Muscle layer of colon (tissue), 2 donors: ENCODE results near the gene SCN10A.

Experiments used
- H3K27ac ChIP-seq: one replicate; pipeline ENCODE4 v1.7.0; 2013; ENCODE audit warnings: low read depth, mild to moderate bottlenecking, low read length, moderate library complexity
- H3K27me3 ChIP-seq, 2 donors: one replicate each; pipeline ENCODE4 v1.7.0; 2013; ENCODE audit warnings: low read length in 2 of 2, mild to moderate bottlenecking in 2 of 2; ENCODE audit not compliant: insufficient read depth in 2 of 2, control insufficient read depth in 1 of 2
- H3K36me3 ChIP-seq: one replicate; pipeline ENCODE4 v1.7.0; 2013; ENCODE audit warnings: mild to moderate bottlenecking, low read length; ENCODE audit not compliant: insufficient read depth
- H3K4me1 ChIP-seq: one replicate; pipeline ENCODE4 v1.7.0; 2013; ENCODE audit warnings: mild to moderate bottlenecking, low read length; ENCODE audit not compliant: insufficient read depth
- H3K4me3 ChIP-seq, 2 donors: one replicate each; pipeline ENCODE4 v1.7.0; 2013; ENCODE audit warnings: low read length in 2 of 2, low read depth in 1 of 2, mild to moderate bottlenecking in 1 of 2, moderate library complexity in 1 of 2
- H3K9ac ChIP-seq: one replicate; pipeline ENCODE4 v1.7.0; 2013; ENCODE audit warnings: low read length
- H3K9me3 ChIP-seq: one replicate; pipeline ENCODE4 v1.7.0; 2013; ENCODE audit warnings: mild to moderate bottlenecking, low read length
- donor health status: abdominal sarcoma.
- donor health status: Adenocarcinoma of cecum.

Gene SCN10A

DNA sequence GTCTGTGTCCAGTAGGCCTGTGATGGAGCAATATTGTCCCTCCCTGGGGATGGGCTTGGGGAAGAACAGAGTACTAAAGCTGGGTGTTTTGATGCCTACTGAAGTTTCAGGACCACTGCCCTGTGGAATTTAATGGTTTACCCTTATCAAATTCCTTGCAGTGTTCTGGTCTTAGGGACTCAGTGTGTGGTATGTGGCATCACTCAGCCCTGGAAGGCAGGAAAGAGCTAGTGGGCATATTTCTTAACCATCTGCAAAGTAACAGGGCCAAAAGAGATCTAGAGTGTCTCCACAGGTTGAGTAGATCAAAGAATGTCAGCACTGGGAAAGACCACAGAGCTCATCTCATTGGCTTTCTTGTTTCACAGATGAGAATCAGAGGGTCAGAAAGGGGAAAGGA is 11.8 kb upstream of the SCN10A start:
- no peaks in the 10 kb centered on the region for H3K36me3 ChIP-seq
- no peaks in the 10 kb centered on the region for H3K27me3 ChIP-seq
- no peaks in the 10 kb centered on the region for H3K4me1 ChIP-seq
- no peaks in the 10 kb centered on the region for H3K9me3 ChIP-seq
- no peak overlapping the region for H3K4me3 ChIP-seq
- no peak overlapping the region for H3K9ac ChIP-seq
- no peak overlapping the region for H3K27ac ChIP-seq

GRCh38 chr3:38826001-38826400 is 10.0 kb upstream of the SCN10A start:
- no peaks in the 10 kb centered on the region for H3K9me3 ChIP-seq
- H3K27me3 ChIP-seq: no peaks in the 10 kb centered on the region
- no peak overlapping the region for H3K4me3 ChIP-seq
- H3K9ac ChIP-seq: no peak overlapping the region
- H3K27ac ChIP-seq: no peak overlapping the region
- H3K4me1 ChIP-seq: no peaks in the 10 kb centered on the region
- no peaks in the 10 kb centered on the region for H3K36me3 ChIP-seq

DNA sequence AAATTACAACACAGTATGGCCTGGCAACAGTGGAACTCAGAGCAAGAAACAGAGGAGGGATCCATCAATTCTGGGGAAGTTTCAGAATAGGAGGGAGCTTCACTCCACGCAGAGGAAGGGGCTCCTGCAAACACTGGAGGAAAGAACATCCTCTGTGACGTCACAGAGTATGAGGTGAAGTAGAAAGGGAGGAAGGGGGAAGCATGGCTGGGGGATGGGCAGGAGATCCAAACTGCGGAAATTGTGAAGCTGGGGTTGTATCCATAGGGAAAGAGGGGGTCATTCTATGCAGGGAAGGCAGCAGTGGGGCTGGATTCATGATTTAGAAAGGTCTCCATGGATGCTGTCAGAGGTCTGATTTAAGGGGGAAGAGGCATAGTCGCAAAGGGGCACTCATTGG is 8.3 kb upstream of the SCN10A start:
- Histone ChIP-seq H3K4me1 (no peaks in the 10 kb centered on the region), H3K27ac (no peak overlapping the region), H3K27me3 (no peaks in the 10 kb centered on the region), H3K36me3 (no peaks in the 10 kb centered on the region), H3K4me3 (no peak overlapping the region), H3K9ac (no peak overlapping the region), H3K9me3 (no peaks in the 10 kb centered on the region)

GRCh38 chr3:38823722-38824121 is 7.7 kb upstream of the SCN10A start:
- no peak overlapping the region for H3K9ac ChIP-seq
- no peaks in the 10 kb centered on the region for H3K36me3 ChIP-seq

DNA sequence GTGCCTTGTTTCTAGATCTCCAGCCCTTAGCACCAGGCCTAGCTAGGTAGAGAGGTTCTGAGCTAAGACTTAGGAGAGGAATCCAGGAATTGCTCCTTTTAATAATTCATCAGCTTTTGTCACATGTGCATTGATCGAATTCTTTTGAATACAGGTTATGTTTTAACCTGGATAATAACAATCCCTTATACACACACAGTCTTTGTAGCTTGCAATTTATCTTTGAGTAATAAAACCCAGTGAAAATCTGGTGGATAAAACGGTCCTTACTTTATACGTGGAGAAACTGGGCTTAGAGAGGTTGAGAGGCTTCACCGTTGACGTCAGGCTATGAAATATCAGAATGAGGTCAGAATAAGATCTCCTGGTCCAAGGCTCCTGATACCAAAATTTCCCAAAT is 7.2 kb upstream of the SCN10A start:
- Histone ChIP-seq H3K27me3 (no peaks in the 10 kb centered on the region), H3K36me3 (no peaks in the 10 kb centered on the region), H3K4me1 (no peaks in the 10 kb centered on the region)

More at GRCh38 chr3:38823722-38824121, 7.7 kb upstream of the SCN10A start:
- H3K27ac ChIP-seq: no peak overlapping the region
- no peaks in the 10 kb centered on the region for H3K9me3 ChIP-seq
- H3K27me3 ChIP-seq: no peaks in the 10 kb centered on the region
- no peak overlapping the region for H3K4me3 ChIP-seq
- H3K4me1 ChIP-seq: no peaks in the 10 kb centered on the region

GRCh38 chr3:38811822-38812221 is 4.2 kb downstream of the SCN10A start:
- no peak overlapping the region for H3K9ac ChIP-seq
- H3K4me3 ChIP-seq: no peak overlapping the region
- H3K36me3 ChIP-seq: no peaks in the 10 kb centered on the region
- no peak overlapping the region for H3K27ac ChIP-seq
- H3K27me3 ChIP-seq: no peaks in the 10 kb centered on the region
- no peaks in the 10 kb centered on the region for H3K9me3 ChIP-seq
- H3K4me1 ChIP-seq: no peaks in the 10 kb centered on the region

More for the DNA sequence above, 7.2 kb upstream of the SCN10A start:
- H3K27ac ChIP-seq: no peak overlapping the region
- H3K9ac ChIP-seq: no peak overlapping the region
- H3K4me3 ChIP-seq: no peak overlapping the region
- no peaks in the 10 kb centered on the region for H3K9me3 ChIP-seq

- no peak overlapping the region for H3K9ac ChIP-seq
- H3K4me1 ChIP-seq: no peaks in the 10 kb centered on the region
- H3K27me3 ChIP-seq: no peaks in the 10 kb centered on the region
- H3K27ac ChIP-seq: no peak overlapping the region
- H3K4me3 ChIP-seq: no peak overlapping the region
- no peaks in the 10 kb centered on the region for H3K9me3 ChIP-seq
- no peaks in the 10 kb centered on the region for H3K36me3 ChIP-seq
These were observed 10.1 kb downstream of the SCN10A start for GRCh38 chr3:38805765-38806386.

DNA sequence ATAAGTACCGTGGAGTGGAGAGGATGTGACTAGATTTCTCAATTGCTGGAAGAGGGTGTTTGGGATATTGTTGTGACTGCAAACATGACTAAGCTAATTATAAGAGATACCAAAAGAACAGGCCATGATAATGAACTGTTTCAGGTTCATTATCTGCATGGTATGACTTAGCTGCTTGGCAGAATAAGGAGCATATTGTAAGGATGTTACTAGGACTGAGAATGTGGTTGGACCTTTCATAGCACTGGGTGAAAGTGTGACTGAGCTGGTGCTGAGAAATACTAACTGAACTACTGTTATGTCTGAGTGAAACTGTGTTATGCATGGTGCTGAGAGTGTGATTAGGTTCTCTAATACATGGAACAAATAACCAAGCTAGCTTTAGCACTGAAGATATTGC is 11.0 kb downstream of the SCN10A start:
- Histone ChIP-seq H3K36me3 (no peaks in the 10 kb centered on the region), H3K4me3 (no peak overlapping the region), H3K27ac (no peak overlapping the region), H3K9ac (no peak overlapping the region), H3K4me1 (no peaks in the 10 kb centered on the region), H3K27me3 (no peaks in the 10 kb centered on the region), H3K9me3 (no peaks in the 10 kb centered on the region)

DNA sequence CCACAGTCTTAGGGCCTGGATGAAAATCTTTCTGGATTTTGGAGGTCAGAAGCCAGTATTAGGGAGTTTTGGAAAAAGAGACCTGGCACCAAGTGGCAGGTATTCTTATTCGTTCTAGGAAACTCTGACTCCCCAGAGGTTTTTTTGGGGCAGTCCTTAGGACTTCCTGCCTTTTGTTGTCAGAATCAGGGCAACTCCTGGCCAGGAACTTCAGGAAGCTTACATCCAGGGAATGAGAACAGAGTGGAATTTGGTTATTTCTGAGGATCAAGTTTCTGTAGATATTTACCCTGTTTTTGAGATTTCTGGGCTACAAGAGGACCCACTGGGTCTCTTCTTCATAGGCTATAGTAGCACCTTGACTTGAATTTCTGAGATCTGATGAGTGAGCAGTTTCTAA is 15.5 kb downstream of the SCN10A start:
- H3K27ac ChIP-seq: no peak overlapping the region
- no peaks in the 10 kb centered on the region for H3K9me3 ChIP-seq

GRCh38 chr3:38793721-38794120 is 22.3 kb downstream of the SCN10A start:
- Histone ChIP-seq H3K9ac (no peak overlapping the region), H3K4me3 (no peak overlapping the region), H3K4me1 (no peaks in the 10 kb centered on the region), H3K27me3 (no peaks in the 10 kb centered on the region), H3K9me3 (no peaks in the 10 kb centered on the region), H3K27ac (no peak overlapping the region), H3K36me3 (no peaks in the 10 kb centered on the region)

More for the DNA sequence above, 15.5 kb downstream of the SCN10A start:
- Histone ChIP-seq H3K4me1 (no peaks in the 10 kb centered on the region), H3K36me3 (no peaks in the 10 kb centered on the region), H3K4me3 (no peak overlapping the region), H3K9ac (no peak overlapping the region), H3K27me3 (no peaks in the 10 kb centered on the region)

- H3K9ac ChIP-seq: no peak overlapping the region
These were observed 23.0 kb downstream of the SCN10A start for GRCh38 chr3:38792983-38793382.

GRCh38 chr3:38782148-38782547 is 33.9 kb downstream of the SCN10A start:
- Histone ChIP-seq H3K9me3 (no peaks in the 10 kb centered on the region), H3K4me1 (no peaks in the 10 kb centered on the region), H3K4me3 (no peak overlapping the region), H3K36me3 (no peaks in the 10 kb centered on the region), H3K27ac (no peak overlapping the region), H3K27me3 (no peaks in the 10 kb centered on the region), H3K9ac (no peak overlapping the region)

More at GRCh38 chr3:38792983-38793382, 23.0 kb downstream of the SCN10A start:
- Histone ChIP-seq H3K4me3 (no peak overlapping the region), H3K9me3 (no peaks in the 10 kb centered on the region), H3K27ac (no peak overlapping the region), H3K27me3 (no peaks in the 10 kb centered on the region), H3K36me3 (no peaks in the 10 kb centered on the region), H3K4me1 (no peaks in the 10 kb centered on the region)
